Mesenchymal stem cell (in vitro differentiated cells and primary cell): ENCODE measurements around the gene KISS1.
"Not testable (repeated sequence)": the region's sequence is repeated elsewhere in the genome, so short reads cannot be mapped to it uniquely, and the experiment has no call there.

ENCODE experiments used
- DNase-seq: peaks from one replicate; pipeline ENCODE4 v3.0.0-alpha.2; 2013
- H2AFZ ChIP-seq: one replicate; pipeline ENCODE4 v1.6.1; 2013; ENCODE audit warnings: low read depth, mild to moderate bottlenecking, control low read depth, inconsistent platforms, low read length, moderate library complexity
- H2AK5ac ChIP-seq: 2 replicates; pipeline ENCODE4 v1.6.1; 2013; ENCODE audit warnings: low read length, moderate library complexity, mild to moderate bottlenecking, inconsistent platforms; ENCODE audit not compliant: severe bottlenecking
- H2BK120ac ChIP-seq: one replicate; pipeline ENCODE4 v1.6.1; 2013; ENCODE audit warnings: low read depth, mild to moderate bottlenecking, inconsistent platforms, low read length, moderate library complexity
- H2BK12ac ChIP-seq, 2 experiments: one replicate each; pipeline ENCODE4 v1.6.1; 2013; ENCODE audit warnings: inconsistent platforms in 2 of 2, low read length in 2 of 2, mild to moderate bottlenecking in 2 of 2, moderate library complexity in 2 of 2, control low read depth in 1 of 2
- H2BK15ac ChIP-seq: one replicate; pipeline ENCODE4 v1.6.1; 2013; ENCODE audit warnings: mild to moderate bottlenecking, low read depth, inconsistent platforms; ENCODE audit not compliant: poor library complexity, severe bottlenecking
- H2BK5ac ChIP-seq: 2 replicates; pipeline ENCODE4 v1.6.1; 2013; ENCODE audit warnings: low read depth, mild to moderate bottlenecking, low read length, control low read depth, inconsistent platforms; ENCODE audit not compliant: poor library complexity, severe bottlenecking
- H3K14ac ChIP-seq, 2 experiments: one replicate each; pipeline ENCODE4 v1.6.1; 2013; ENCODE audit warnings: inconsistent platforms in 2 of 2, low read length in 2 of 2, control low read depth in 1 of 2, mild to moderate bottlenecking in 1 of 2, moderate library complexity in 1 of 2
- H3K18ac ChIP-seq, 2 experiments: one replicate each; pipeline ENCODE4 v1.6.1; 2013; ENCODE audit warnings: inconsistent platforms in 2 of 2, low read length in 2 of 2, control low read depth in 1 of 2, low read depth in 1 of 2, mild to moderate bottlenecking in 1 of 2
- H3K23ac ChIP-seq, 2 experiments: one replicate each; pipeline ENCODE4 v1.6.1; 2013; ENCODE audit warnings: inconsistent platforms in 2 of 2, low read length in 2 of 2, mild to moderate bottlenecking in 2 of 2, moderate library complexity in 2 of 2, control low read depth in 1 of 2
- H3K27ac ChIP-seq: 2 replicates; pipeline ENCODE4 v1.5.1; 2013; ENCODE audit warnings: mild to moderate bottlenecking, moderate library complexity, low read length, control low read depth, inconsistent platforms; ENCODE audit not compliant: poor library complexity, severe bottlenecking
- H3K27me3 ChIP-seq, 2 experiments: 2 replicates each; pipeline versions ENCODE4 v1.6.1 to v1.7.0; 2013; ENCODE audit warnings: low read length in 2 of 2, mild to moderate bottlenecking in 2 of 2, moderate library complexity in 2 of 2, control low read depth in 1 of 2, inconsistent platforms in 1 of 2; ENCODE audit not compliant: control insufficient read depth in 1 of 2, insufficient read depth in 1 of 2
- H3K36me3 ChIP-seq, 2 experiments: 2 replicates each; pipeline versions ENCODE4 v1.6.1 to v1.7.0; 2013; ENCODE audit warnings: low read length in 2 of 2, control low read depth in 1 of 2, inconsistent platforms in 1 of 2, low read depth in 1 of 2, mild to moderate bottlenecking in 1 of 2; ENCODE audit not compliant: insufficient read depth in 2 of 2, control insufficient read depth in 1 of 2
- H3K4ac ChIP-seq, 2 experiments: one replicate each; pipeline ENCODE4 v1.6.1; 2013; ENCODE audit warnings: inconsistent platforms in 2 of 2, low read length in 2 of 2, mild to moderate bottlenecking in 2 of 2, moderate library complexity in 2 of 2, control low read depth in 1 of 2, low read depth in 1 of 2
- H3K4me1 ChIP-seq: 2 replicates; pipeline ENCODE4 v1.6.1; 2013; ENCODE audit warnings: low read depth, low read length, control low read depth; ENCODE audit not compliant: control insufficient read depth, insufficient read depth
- H3K4me2 ChIP-seq: 2 replicates; pipeline ENCODE4 v1.6.1; 2013; ENCODE audit warnings: low read length, mild to moderate bottlenecking, inconsistent platforms; ENCODE audit not compliant: poor library complexity, severe bottlenecking
- H3K4me3 ChIP-seq, 2 experiments: 2 replicates each; pipeline versions ENCODE4 v1.5.1 to v1.7.0; 2013; ENCODE audit warnings: low read length in 2 of 2, mild to moderate bottlenecking in 2 of 2, control low read depth in 1 of 2, low read depth in 1 of 2; ENCODE audit not compliant: insufficient read depth in 1 of 2
- H3K79me1 ChIP-seq: replicated peaks from 2 replicates; pipeline ENCODE4 v1.6.1; 2013; ENCODE audit warnings: mild to moderate bottlenecking, control low read depth, low read length, inconsistent platforms; ENCODE audit not compliant: poor library complexity, severe bottlenecking
- H3K9ac ChIP-seq: 2 replicates; pipeline ENCODE4 v1.7.0; 2013; ENCODE audit warnings: mild to moderate bottlenecking, low read length, moderate library complexity
- H3K9me3 ChIP-seq: 2 replicates; pipeline ENCODE4 v1.7.0; 2013; ENCODE audit warnings: mild to moderate bottlenecking, low read length; ENCODE audit not compliant: control insufficient read depth
- H4K8ac ChIP-seq: one replicate; pipeline ENCODE4 v1.6.1; 2013; ENCODE audit warnings: inconsistent platforms, mild to moderate bottlenecking, low read length, moderate library complexity
- H4K91ac ChIP-seq: one replicate; pipeline ENCODE4 v1.6.1; 2013; ENCODE audit warnings: mild to moderate bottlenecking, low read length, inconsistent platforms
- WGBS: methylation state at CpG from one replicate; pipeline ENCODE4 v1.1.7; 2013; ENCODE audit warnings: mixed read lengths; 5-methylcytosine and 5-hydroxymethylcytosine counted together

Gene KISS1

DNA sequence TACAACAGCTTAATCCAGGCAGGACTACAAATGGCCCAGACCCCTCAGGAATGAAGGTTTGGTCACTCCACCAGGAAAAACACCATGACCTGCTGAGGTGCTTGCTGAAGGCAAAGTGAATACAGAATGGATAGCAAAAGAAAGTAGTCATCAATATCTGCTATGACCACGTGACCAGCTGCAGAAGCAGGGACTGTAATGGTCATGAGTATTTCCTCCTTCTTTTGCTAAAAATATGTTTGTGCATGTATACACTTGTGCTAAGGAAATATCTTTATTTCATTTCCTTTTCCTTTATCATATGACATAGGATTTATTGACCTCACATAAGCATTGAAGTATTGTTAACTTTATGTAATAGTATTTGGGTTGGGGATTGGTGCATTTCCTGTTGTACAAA lies 43.9 kb upstream of the KISS1 start:
- Histone ChIP-seq H3K27ac (no peak overlapping the region), H3K4me1 (no peaks in the 10 kb centered on the region), H2BK120ac (no peak overlapping the region), H2BK12ac (no peak overlapping the region), H4K91ac (no peak overlapping the region), H3K9ac (no peak overlapping the region), H3K4me3 (no peak overlapping the region), H3K9me3 (peaks cover 7% of the 10 kb centered on the region), H3K18ac (no peak overlapping the region), H3K4me2 (no peak overlapping the region), H4K8ac (no peak overlapping the region), H2AK5ac (no peak overlapping the region), H2BK5ac (no peak overlapping the region), H3K79me1 (no peaks in the 10 kb centered on the region), H2BK15ac (no peak overlapping the region), H2AFZ (no peak overlapping the region), H3K36me3 (no peaks in the 10 kb centered on the region), H3K23ac (no peak overlapping the region), H3K27me3 (peaks cover 0 to 12% of the 10 kb centered on the region in 2 experiments), H3K14ac (no peak overlapping the region), H3K4ac (no peak overlapping the region)
- DNase-seq, result no peak
- WGBS, result no CpG with 5 or more reads among the region's 1 CpG

DNA sequence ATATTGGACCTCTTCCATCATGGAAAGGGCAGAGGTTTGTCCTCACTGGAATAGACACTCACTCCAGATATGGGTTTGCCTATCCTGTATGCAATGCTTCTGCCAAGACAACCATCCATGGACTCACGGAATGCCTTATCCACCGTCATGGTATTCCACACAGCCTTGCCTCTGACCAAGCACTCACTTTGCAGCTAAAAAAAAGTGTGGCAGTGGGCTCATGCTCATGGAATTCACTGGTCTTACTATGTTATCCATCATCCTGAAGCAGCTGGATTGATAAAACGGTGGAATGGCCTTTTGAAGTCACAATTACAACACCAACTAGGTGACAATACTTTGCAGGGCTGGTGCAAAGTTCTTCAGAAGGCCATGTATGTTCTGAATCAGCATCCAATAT lies 43.1 kb upstream of the KISS1 start:
- not testable (repeated sequence) for H3K14ac ChIP-seq, H2BK12ac ChIP-seq, DNase-seq, H3K4me1 ChIP-seq, H4K8ac ChIP-seq, H2BK15ac ChIP-seq, H3K27ac ChIP-seq, H3K4me3 ChIP-seq, H3K36me3 ChIP-seq, H3K4me2 ChIP-seq, H4K91ac ChIP-seq, H3K4ac ChIP-seq, H3K9ac ChIP-seq, H2BK5ac ChIP-seq, H3K9me3 ChIP-seq, H3K23ac ChIP-seq, H3K79me1 ChIP-seq, H3K27me3 ChIP-seq, H3K18ac ChIP-seq, H2AK5ac ChIP-seq, H2BK120ac ChIP-seq, H2AFZ ChIP-seq
- WGBS, result 66% methylated on average over 3 of the region's 3 CpGs

DNA sequence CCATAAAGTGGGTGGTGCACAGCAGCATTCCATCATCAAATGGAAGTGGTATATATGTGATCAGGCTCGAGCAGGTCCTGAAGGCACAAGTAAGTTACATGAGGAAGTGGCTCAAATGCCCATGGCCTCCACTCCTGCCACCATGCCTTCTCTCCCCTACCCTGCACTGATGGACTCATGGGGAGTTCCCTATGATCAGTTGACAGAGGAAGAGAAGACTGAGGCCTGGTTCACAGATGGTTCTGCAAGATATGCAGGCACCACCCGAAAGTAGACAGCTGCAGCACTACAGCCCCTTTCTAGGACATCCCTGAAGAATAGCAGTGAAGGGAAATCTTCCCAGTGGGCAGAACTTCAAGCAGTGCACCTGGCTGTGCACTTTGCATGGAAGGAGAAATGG lies 42.2 kb upstream of the KISS1 start:
- H3K36me3 ChIP-seq, H3K27ac ChIP-seq, H3K4me3 ChIP-seq, H3K4ac ChIP-seq, H2AFZ ChIP-seq, H3K9ac ChIP-seq, H2BK5ac ChIP-seq, H2BK120ac ChIP-seq, H3K79me1 ChIP-seq, H3K18ac ChIP-seq, H3K14ac ChIP-seq, H3K4me2 ChIP-seq, H2AK5ac ChIP-seq, H4K8ac ChIP-seq, H3K27me3 ChIP-seq, H3K9me3 ChIP-seq, H2BK12ac ChIP-seq, H2BK15ac ChIP-seq, H4K91ac ChIP-seq, DNase-seq, H3K23ac ChIP-seq, H3K4me1 ChIP-seq: not testable (repeated sequence)
- WGBS, result 75% methylated on average over 2 of the region's 2 CpGs

DNA sequence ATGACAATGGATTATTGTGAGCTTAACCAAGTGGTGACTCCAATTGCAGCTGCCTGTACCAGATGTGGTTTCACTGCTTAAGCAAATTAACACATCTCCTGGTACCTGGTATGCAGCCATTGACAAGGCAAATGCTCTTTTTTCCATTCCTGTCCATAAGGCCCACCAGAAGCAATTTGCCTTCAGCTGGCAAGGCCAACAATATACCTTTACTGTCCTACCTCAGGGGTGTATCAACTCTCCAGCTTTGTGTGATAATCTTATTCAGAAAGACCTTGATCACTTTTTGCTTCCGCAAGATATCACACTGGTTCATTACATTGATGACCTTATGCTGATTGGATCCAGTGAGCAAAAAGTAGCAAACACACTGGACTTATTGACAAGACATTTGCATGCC lies 41.2 kb upstream of the KISS1 start:
- H3K4ac ChIP-seq, H3K4me2 ChIP-seq, H2AK5ac ChIP-seq, H3K23ac ChIP-seq, H3K36me3 ChIP-seq, H3K14ac ChIP-seq, H3K4me3 ChIP-seq, H3K27me3 ChIP-seq, H2BK5ac ChIP-seq, H3K27ac ChIP-seq, H2BK15ac ChIP-seq, H3K79me1 ChIP-seq, H3K9me3 ChIP-seq, H2AFZ ChIP-seq, H3K18ac ChIP-seq, H2BK120ac ChIP-seq, DNase-seq, H4K91ac ChIP-seq, H2BK12ac ChIP-seq, H4K8ac ChIP-seq, H3K9ac ChIP-seq, H3K4me1 ChIP-seq: not testable (repeated sequence)
- WGBS, result 88% methylated on average over 1 of the region's 1 CpG
